ENCODE measurements around the gene VDAC1.

DNA sequence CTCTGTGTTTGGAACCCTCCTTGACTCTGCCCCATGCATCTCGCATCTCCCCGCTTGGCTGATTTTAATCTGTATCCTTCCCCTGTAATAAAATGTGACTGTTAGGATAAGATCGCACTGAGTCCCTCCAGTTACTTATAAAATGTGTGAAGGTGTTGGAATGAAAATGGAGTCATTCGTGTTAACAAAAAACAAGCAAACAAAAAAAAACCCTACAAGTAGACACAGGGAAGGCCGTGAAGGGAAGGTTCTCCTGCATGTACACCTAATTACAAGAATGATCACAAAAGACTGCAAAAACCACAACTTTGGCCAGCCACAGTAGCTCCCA is 14.2 kb upstream of the VDAC1 start:
- TF ChIP-seq, protein P1, sequence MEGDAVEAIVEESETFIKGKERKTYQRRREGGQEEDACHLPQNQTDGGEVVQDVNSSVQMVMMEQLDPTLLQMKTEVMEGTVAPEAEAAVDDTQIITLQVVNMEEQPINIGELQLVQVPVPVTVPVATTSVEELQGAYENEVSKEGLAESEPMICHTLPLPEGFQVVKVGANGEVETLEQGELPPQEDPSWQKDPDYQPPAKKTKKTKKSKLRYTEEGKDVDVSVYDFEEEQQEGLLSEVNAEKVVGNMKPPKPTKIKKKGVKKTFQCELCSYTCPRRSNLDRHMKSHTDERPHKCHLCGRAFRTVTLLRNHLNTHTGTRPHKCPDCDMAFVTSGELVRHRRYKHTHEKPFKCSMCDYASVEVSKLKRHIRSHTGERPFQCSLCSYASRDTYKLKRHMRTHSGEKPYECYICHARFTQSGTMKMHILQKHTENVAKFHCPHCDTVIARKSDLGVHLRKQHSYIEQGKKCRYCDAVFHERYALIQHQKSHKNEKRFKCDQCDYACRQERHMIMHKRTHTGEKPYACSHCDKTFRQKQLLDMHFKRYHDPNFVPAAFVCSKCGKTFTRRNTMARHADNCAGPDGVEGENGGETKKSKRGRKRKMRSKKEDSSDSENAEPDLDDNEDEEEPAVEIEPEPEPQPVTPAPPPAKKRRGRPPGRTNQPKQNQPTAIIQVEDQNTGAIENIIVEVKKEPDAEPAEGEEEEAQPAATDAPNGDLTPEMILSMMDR (IDR thresholded peaks at IDR 0.05), result no peak
- TF ChIP-seq TCF7L2 (IDR thresholded peaks at IDR 0.05; ENCODE audit: low read depth, low read length), result peak; percentile 78
